Progenitor cell of endocrine pancreas (in vitro differentiated cells): Measurements from ENCODE around the gene NOX3. TPM values are rescaled to one million over a fixed set of nuclear protein-coding genes. Genes with fewer than 3 reads are reported as not detected.

ENCODE experiments used
- DNase-seq: peaks from one replicate; pipeline ENCODE4 v3.0.0; 2021; ENCODE audit warnings: low spot score; ENCODE audit not compliant: unreplicated experiment
- H3K27ac Mint-ChIP-seq: 2 replicates; pipeline ENCODE4 v1.8.0; 2021; ENCODE audit warnings: mild to moderate bottlenecking, moderate library complexity, mixed read lengths
- H3K27me3 Mint-ChIP-seq: 2 replicates; pipeline ENCODE4 v1.8.0; 2021; ENCODE audit warnings: mixed read lengths
- H3K36me3 Mint-ChIP-seq: 2 replicates; pipeline ENCODE4 v1.8.0; 2022; ENCODE audit warnings: mixed read lengths; ENCODE audit not compliant: insufficient read depth
- H3K4me1 Mint-ChIP-seq: 2 replicates; pipeline ENCODE4 v1.8.0; 2021; ENCODE audit warnings: low read depth, mixed read lengths
- H3K4me3 Mint-ChIP-seq: 2 replicates; pipeline ENCODE4 v1.8.0; 2021; ENCODE audit warnings: low read depth, mild to moderate bottlenecking, moderate library complexity, mixed read lengths
- H3K9me3 Mint-ChIP-seq: 2 replicates; pipeline ENCODE4 v1.8.0; 2021; ENCODE audit warnings: low read depth, mixed read lengths
- CTCF ChIP-seq: fragments of 200-600 bp; sonication (generic); IDR thresholded peaks from one replicate; pipeline ENCODE4 v1.5.0; 2021; ENCODE audit warnings: antibody characterized with exemption, mild to moderate bottlenecking; ENCODE audit not compliant: unreplicated experiment
- total RNA-seq: library from RNA; stranded (reverse); gene quantifications from 2 replicates; pipeline ENCODE4 v1.2.1, GENCODE V29; 2021

Gene NOX3
- total RNA-seq, 1 donor from 2014 or later, result not detected

DNA sequence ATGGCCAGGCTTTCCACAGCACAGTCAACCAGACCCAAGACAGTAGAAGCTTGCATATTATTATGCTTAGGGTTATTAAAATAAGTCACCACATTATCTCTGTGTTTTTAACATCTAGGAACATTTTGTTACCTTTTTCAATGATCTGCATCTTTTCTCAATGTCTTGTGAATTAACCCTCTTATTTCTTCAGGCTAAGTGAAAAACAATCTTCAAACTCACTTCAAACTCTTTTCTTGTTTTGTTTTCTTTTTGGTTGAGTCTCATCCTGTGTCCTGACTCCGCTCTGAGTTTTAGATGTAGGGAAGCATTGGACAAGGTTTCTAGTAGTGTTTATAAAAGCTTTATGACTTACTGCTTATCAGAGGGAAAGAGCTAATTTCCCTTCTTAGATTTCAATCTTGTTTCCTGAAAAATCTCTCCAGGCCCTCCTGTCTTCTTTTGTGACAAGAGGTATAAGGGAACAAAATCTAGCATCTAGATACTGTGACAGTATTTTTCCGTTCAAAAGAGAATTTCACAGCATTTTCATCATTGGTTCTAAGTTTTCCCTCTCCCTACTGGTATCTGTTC lies 26.2 kb downstream of the NOX3 start:
- no peak for TF ChIP-seq CTCF
- Mint-ChIP-seq H3K4me1 (no peaks in the 10 kb centered on the region), H3K36me3 (no peaks in the 10 kb centered on the region), H3K27ac (no peak overlapping the region), H3K4me3 (no peak overlapping the region), H3K9me3 (no peaks in the 10 kb centered on the region), H3K27me3 (no peaks in the 10 kb centered on the region)
- no peak for DNase-seq

GRCh38 chr6:155426408-155426945 lies 29.2 kb downstream of the NOX3 start:
- H3K27ac Mint-ChIP-seq, result no peak overlapping the region

GRCh38 chr6:155424181-155424580 lies 31.5 kb downstream of the NOX3 start:
- Mint-ChIP-seq H3K4me3 (no peak overlapping the region), H3K27ac (no peak overlapping the region), H3K27me3 (no peaks in the 10 kb centered on the region), H3K9me3 (no peaks in the 10 kb centered on the region), H3K36me3 (no peaks in the 10 kb centered on the region), H3K4me1 (no peaks in the 10 kb centered on the region)
- DNase-seq, result no peak
- no peak for TF ChIP-seq CTCF

More at GRCh38 chr6:155426408-155426945, 29.2 kb downstream of the NOX3 start:
- Mint-ChIP-seq H3K27me3 (no peaks in the 10 kb centered on the region), H3K36me3 (no peaks in the 10 kb centered on the region), H3K4me3 (no peak overlapping the region), H3K9me3 (no peaks in the 10 kb centered on the region), H3K4me1 (no peaks in the 10 kb centered on the region)
- no peak for TF ChIP-seq CTCF
- DNase-seq, result no peak

DNA sequence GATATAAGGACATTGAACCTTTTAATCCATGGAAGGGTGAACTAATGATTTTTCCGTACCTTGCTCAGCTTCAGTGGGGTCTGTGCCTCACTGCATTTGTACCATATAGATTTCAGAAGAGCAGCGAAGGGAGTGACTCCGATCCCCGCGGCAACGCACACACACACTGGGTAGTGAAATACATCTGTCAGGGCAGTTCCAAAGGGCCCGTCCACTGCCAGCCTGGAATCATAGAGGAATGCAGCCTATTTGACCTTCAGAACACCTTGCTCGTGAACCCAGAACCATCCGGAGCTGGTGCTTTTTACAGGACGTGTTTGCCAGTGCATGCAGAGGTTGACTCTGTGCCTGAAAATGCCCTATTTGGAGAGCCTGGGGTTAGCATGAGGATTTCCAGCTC lies 33.0 kb downstream of the NOX3 start:
- Mint-ChIP-seq H3K9me3 (no peaks in the 10 kb centered on the region), H3K4me3 (no peak overlapping the region), H3K4me1 (peaks cover 3% of the 10 kb centered on the region), H3K27ac (no peak overlapping the region), H3K36me3 (no peaks in the 10 kb centered on the region), H3K27me3 (no peaks in the 10 kb centered on the region)
- no peak for DNase-seq
- TF ChIP-seq CTCF, result no peak

DNA sequence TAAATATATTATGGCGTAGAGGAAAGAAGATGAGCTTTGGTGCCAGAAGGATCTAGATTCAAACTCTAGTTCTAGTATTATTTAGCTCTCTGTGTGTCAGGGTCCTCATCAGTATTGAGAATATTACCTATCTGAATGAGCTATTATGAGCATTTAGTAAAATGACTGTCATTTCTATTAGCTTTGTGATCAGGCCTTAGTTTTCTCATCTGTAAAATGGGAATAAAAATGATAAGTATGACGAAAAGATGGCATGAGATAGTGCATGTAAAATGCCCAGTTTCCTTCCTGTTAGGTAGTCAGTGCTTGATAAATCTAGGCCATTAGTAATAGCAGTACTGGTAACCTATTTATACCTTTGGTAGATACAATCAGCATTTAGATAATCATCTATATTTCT lies 35.1 kb downstream of the NOX3 start:
- TF ChIP-seq CTCF, result no peak
- H3K27ac Mint-ChIP-seq, result no peak overlapping the region
- no peak for DNase-seq
- H3K4me1 Mint-ChIP-seq, result peaks cover 5% of the 10 kb centered on the region
- H3K4me3 Mint-ChIP-seq, result no peak overlapping the region
- no peaks in the 10 kb centered on the region for H3K36me3 Mint-ChIP-seq
- H3K27me3 Mint-ChIP-seq, result no peaks in the 10 kb centered on the region
- H3K9me3 Mint-ChIP-seq, result no peaks in the 10 kb centered on the region
